Stimulated activated naive CD4-positive, alpha-beta T cell (primary cell): ENCODE measurements around the gene NLRC4.
"Not testable (repeated sequence)": the region's sequence is repeated elsewhere in the genome, so short reads cannot be mapped to it uniquely, and the experiment has no call there.

ENCODE experiments used
- DNase-seq, 6 experiments: peaks; one replicate each; lab custom pipeline; 2025; lab: John Stamatoyannopoulos, UW

The NLRC4 gene

DNA sequence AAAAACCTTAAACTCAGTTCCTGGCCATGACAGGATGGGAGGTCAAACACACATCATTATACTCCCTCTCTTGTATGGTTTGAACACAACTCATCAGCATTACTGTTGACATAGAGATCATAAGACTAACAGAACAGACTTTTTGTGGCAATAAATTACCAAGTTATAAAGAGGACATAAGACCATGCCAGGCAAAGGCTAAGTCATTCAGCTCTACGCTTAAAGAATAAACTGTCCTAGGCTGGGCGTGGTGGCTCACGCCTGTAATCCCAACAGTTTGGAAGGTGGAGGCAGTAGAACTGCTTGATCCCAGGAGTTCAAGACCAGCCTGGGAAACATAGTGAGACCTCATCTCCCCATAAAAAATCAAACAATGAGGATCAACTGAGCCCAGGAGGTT lies 16.4 kb downstream of the NLRC4 start:
- DNase-seq, result no peak

DNA sequence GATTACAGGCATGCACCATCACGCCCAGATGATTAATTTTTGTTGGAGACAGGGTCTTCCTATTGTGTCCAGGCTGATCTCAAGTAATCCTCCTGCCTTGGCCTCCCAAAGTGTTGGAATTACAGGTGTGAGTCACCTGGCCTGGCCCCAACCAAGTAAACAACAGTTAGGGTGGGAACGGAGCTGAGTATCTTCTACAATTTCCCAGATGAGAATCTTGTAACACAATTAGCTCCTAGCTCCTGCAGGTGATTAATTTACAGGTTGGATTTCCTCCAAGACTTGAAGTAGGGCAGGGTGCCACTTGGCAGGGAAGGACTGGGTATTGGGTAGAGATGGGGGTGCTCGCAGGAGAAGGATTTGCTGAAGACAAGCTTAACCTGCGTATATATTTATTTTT lies 17.8 kb downstream of the NLRC4 start:
- DNase-seq, result no peak

DNA sequence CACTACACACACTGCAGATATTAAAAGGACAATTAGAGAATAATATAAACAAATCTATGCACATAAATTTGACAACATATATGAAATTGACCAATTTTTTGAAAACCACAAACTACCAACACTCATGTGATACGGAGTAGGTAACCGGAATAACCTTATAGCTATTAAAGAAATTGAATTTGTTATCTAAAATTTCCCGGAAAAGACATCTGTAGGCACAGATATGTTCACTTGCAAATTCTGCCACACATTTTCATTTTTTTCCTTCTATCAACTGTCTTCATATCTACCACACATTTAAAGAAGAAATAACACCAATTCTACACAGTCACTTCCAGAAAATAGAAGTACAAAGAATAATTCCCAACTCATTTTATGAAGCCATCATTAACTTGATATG lies 22.4 kb downstream of the NLRC4 start:
- no peak for DNase-seq

DNA sequence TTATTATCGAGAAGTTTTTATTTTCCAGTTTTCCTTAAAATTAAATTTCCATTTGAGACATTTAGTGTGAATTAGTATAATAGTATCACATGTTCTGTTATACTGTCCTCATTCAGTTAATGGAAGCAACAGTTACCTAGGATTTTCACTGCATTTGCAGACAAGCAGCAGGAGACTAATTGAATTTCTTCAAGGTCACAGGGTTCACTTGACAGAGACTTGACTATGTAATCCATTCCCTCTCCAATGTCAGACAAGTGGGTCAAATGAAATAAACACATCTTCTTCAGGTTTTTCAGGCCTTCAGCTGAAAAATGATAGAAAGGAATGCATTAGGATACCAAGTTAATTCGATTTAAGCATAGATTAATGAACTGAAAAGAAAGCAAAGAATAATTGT lies 26.7 kb downstream of the NLRC4 start:
- DNase-seq, result no peak

DNA sequence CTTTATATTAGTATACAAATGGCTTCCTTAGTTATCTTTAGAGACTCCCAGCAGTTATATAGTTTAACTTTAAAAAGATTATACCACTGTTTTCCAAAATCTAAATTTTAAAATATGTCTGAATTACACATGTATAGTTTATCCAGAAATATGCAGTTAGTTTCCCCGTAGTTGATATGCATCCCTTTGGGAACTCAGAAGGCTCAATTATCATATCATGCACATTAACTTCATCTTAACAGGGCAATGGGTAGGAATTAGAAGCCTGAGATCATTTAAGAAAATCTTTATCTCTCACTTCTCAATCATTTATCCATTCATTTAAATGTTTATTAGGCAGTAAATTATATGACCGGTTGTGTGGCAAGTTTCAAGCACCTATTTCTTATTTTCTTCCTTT lies 27.2 kb downstream of the NLRC4 start:
- no peak for DNase-seq

DNA sequence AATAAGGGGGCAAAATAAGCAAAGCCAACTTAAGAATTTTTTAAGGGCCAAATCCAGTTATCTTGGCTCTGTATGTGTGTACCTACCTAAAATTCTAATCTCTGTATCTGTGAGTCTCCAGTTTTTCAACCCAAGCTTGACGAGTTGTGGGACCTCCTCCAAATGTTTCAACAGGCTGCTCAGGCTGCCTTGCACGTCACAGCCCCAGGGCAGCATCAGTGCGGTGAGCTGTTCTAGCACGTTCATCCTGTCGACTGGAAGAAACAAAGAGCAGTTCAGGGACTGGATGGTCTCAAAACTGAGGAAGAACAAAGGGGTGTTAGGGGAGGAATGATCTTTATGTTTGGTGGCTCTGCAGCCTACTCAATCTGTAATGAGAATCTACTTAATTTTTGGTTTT lies 29.4 kb downstream of the NLRC4 start:
- no peak for DNase-seq

DNA sequence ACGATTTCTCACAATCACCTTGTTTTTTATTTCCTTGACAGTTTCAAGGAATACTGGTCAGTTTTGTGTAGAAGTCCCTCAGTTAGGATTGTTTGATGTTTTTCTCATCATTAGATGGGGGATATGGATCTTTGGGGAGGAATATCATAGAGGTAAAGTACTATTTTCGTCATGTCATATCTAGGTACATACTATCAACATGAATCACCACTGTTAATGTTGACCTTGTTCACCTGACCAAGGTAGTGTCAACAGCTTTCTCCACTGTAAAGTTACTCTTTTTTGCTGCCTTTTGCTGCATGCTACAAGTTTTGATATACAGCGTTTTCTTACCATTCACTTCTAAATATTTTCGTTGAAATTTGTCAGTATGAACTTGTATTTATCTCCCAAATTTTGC lies 32.7 kb downstream of the NLRC4 start:
- DNase-seq, result no peak

GRCh38 chr2:32229635-32230034 lies 35.1 kb downstream of the NLRC4 start:
- no peak for DNase-seq

GRCh38 chr2:32228181-32228580 lies 36.5 kb downstream of the NLRC4 start:
- DNase-seq, result no peak

DNA sequence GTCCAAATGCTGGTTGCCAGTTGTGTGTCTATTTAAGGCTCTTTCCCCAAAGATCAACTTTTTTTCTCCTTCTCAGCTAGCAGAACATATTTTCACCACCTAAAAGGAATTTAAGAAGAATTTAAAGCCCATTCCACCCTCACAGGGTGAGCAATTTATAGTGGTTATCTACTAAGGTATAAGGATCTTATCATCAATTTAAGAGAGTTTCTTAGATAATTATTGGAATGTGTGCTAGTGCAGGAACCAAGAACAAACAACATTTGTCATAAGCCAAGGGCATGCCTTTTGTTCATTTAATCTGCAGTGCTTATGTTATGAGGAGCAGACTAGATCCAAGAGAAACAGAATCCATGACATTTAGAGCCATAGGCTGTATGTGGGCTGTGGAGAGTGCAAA lies 37.2 kb downstream of the NLRC4 start:
- no peak for DNase-seq

- no peak for DNase-seq
Observed at GRCh38 chr2:32222966-32223365, 41.7 kb downstream of the NLRC4 start.

GRCh38 chr2:32220445-32220844 lies 44.2 kb downstream of the NLRC4 start:
- DNase-seq, result no peak

DNA sequence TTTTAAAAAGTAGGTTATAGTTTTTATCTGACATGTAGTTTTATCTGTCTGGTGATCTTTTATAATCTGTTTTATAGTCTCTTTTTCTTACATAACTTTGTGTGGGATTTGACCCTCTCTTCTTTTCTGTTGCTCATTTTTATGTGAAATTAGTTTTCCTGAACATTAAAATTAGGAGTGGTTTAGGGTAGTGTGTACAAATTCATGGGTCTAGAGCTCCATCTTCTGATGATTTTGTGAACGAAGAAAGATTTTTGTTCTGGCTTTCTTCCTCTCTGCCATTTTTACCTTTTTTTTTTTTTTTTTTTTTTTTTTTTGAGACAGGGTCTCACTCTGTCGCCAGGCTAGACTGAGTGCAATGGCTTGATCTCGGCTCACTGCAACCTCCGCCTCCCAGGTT lies 52.4 kb downstream of the NLRC4 start:
- no peak for DNase-seq

DNA sequence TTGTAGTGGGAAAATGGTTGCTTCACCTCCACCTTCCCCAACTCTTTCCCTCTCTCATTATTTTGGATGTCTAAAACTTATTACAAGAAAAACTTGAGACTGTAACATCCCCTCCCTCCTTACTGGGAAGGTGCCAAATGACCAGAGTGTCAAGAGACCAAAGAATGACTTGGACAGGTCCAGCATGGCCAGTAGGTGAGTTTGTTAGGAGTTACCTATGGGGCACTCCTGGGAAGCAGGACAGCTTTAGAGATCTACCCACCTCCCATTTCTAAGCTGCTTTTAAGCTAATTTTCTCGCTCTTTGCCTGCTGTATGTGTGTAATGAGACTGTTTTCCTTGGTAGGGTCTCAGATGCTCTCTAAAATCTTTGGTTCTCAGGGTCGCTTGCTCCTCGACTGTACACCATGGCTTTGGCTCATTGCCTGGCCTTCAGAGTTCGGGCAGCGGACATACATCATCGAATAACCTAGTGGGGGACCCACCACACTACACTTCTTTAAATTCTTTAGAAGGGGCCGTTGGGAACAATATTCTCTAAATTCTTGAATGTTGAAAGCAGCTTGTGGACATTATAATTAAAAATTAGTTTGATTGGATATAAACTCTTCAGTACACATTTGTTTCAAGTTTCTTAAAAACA lies 53.8 kb downstream of the NLRC4 start:
- no peak for DNase-seq

- DNase-seq, result not testable (repeated sequence)
Observed at GRCh38 chr2:32203428-32203827, 61.3 kb downstream of the NLRC4 start.

DNA sequence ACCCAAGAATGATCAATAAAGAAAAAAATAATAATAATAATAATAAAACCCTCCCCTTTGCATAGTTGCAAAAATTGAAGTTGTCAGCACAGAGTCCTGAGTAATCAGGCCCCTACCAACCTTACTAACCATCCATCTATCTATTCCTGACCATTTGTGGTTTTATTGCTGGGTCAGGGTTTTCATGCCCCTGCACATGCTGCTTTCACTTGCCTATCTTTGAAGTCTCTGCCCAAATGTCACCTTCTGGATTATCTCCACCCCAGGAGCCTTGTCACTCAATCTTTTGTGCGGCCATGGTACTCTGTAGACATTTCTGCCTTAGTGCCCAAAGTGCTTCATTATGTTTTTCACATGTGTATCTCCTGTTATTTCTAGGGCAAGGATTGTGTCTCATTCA lies 63.9 kb downstream of the NLRC4 start:
- DNase-seq, result no peak

- no peak for DNase-seq
Observed at GRCh38 chr2:32192418-32192817, 72.3 kb downstream of the NLRC4 start.

GRCh38 chr2:32189011-32189410 lies 75.7 kb downstream of the NLRC4 start:
- no peak for DNase-seq

DNA sequence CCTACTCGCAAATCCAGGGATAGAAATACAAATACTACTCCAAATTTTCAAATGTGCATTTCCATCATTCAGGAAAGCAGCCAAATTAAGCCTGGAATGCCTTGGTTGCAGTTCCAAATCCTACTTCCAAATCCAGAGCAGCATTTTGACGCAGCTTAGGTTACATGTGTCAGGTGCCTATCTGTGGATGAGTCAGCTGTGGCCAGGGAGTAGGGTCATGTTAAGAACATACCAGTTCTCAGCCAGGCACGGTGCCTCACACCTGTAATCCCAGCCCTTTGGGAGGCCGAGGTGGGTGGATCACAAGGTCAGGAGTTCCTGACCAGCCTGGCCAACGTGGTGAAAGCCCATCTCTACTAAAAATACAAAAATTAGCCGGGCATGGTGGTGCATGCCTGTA lies 82.0 kb downstream of the NLRC4 start:
- DNase-seq, result no peak
